Measurements from ENCODE around the gene TMEM9B. TPM values are rescaled to one million over a fixed set of nuclear protein-coding genes. Genes with fewer than 3 reads are reported as not detected.
A peak's percentile ranks its signal among the peaks of the same experiment; 100 is the strongest.
"Not testable (repeated sequence)": the region's sequence is repeated elsewhere in the genome, so short reads cannot be mapped to it uniquely, and the experiment has no call there.

The TMEM9B gene
- 10 to 100 TPM; 27.9 to 35.3 TPM for total RNA-seq

DNA sequence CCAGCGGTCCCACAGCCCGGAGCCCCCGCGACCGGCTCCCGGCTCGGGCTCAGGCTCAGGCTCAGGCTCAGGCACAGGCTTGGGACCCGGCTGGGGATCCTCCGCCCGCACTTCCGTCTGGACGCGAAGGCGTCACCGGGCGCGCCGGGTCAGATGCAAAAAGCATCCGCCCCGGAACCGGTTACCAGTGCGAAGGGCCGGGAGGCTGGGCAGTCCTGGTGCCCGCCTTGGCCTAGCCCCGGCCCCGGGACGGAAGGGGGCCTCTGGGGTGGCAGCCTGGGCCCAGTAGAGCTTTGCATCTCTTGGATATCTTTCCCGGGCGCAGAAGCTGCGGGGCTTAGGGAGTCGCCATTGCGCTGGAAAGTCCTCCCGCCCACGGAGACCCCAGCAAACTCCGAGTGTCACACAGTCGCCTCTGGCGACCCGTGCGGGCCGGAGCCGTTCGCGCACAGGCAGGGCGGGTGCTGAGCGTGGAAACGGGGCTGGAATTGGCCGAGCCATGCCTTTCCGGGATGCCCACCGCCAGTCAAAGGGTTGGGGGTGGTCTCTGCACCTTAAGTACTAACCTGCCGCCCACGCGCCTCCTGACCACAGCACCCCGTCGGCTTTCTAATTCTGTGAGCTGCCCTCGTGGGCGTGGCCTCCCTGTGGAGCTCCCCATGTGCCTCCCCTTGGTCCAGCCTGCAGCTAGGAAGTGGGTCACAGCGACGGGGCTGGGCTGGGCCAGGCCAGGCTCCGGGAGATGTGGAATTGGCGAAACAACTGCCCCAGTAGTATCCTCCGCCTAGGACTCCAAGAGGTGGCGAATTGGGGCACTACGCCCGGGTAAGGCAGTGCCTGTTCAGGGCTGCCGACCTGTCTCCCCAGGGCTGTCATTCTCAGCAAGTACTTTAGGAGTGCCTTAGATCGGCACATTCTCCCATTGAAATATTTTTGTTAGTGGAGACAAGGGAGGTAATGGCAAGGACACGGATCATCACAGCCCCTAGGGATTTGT is at the start of gene TMEM9B:
Gene TMEM9B (minus strand): TSS at position 119 of the 997 bp plus-strand sequence. CDS start 129 bp downstream, outside the sequence.
- Histone ChIP-seq H3K36me3 (no peaks in the 10 kb centered on the region), H3K4me1 (ENCODE audit: control insufficient read depth in 1 of 2, low read depth in 2 of 2) (peaks cover 14 to 32% of the 10 kb centered on the region in 2 donors), H3K27me3 (replicated peaks; ENCODE audit: insufficient read depth) (no peaks in the 10 kb centered on the region), H3K4me3 (peak within 1 kb of the TSS; percentile 87), H3K9me3 (no peaks in the 10 kb centered on the region), H3K27ac (peak within 1 kb of the TSS; percentile 90 to 93)
- DNase-seq (ENCODE audit: low spot score) (peak; percentile 86), ATAC-seq (ENCODE audit: insufficient number of reproducible peaks, low FRiP score, low read depth) (peak; percentile 82)
- TF ChIP-seq, protein P1, sequence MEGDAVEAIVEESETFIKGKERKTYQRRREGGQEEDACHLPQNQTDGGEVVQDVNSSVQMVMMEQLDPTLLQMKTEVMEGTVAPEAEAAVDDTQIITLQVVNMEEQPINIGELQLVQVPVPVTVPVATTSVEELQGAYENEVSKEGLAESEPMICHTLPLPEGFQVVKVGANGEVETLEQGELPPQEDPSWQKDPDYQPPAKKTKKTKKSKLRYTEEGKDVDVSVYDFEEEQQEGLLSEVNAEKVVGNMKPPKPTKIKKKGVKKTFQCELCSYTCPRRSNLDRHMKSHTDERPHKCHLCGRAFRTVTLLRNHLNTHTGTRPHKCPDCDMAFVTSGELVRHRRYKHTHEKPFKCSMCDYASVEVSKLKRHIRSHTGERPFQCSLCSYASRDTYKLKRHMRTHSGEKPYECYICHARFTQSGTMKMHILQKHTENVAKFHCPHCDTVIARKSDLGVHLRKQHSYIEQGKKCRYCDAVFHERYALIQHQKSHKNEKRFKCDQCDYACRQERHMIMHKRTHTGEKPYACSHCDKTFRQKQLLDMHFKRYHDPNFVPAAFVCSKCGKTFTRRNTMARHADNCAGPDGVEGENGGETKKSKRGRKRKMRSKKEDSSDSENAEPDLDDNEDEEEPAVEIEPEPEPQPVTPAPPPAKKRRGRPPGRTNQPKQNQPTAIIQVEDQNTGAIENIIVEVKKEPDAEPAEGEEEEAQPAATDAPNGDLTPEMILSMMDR (IDR thresholded peaks at IDR 0.05): no peak

DNA sequence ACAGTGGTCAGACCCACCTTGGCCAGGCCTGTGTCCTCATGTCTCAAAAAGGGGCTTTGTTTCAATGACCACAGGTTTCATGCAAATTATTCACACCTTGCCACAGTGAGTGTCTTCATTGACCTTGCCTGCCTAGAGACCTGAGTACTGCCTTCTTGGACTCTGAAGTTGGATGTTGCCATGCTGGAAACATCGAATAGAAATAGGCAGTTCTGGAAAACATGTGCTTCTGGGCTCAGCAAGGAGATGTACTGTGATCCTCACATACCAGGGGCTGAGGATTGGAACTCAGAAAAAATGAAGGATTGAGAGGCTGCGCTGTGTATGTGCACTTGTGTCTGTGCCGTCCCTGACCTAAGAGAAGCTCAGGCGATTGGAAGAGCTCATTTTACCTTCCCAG is 49.1 kb upstream of the TMEM9B start:
- no peaks in the 10 kb centered on the region for H3K9me3 ChIP-seq
- H3K27ac ChIP-seq: no peak overlapping the region
- H3K4me1 ChIP-seq (ENCODE audit: control insufficient read depth in 1 of 2, low read depth in 2 of 2): peaks cover 0 to under 1% of the 10 kb centered on the region in 2 donors
- no peak for ATAC-seq (ENCODE audit: insufficient number of reproducible peaks, low FRiP score, low read depth)
- TF ChIP-seq, protein P1 (IDR thresholded peaks at IDR 0.05): no peak
- no peaks in the 10 kb centered on the region for H3K36me3 ChIP-seq
- H3K4me3 ChIP-seq: no peak overlapping the region
- DNase-seq (ENCODE audit: low spot score): no peak
- no peaks in the 10 kb centered on the region for H3K27me3 ChIP-seq (replicated peaks; ENCODE audit: insufficient read depth)

DNA sequence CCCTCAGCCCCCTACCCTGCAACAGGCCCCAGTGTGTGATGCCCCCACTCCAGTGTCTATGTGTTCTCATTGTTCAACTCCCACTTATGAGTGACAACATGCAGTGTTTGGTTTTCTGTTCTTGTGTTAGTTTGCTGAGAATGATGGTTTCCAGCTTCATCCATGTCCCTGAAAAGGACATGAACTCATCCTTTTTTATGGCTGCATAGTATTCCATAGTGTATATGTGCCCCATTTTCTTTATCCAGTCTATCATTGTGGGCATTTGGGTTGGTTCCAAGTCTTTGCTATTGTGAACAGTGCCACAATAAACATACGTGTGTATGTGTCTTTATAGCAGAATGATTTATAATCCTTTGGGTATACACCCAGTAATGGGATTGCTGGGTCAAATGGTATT is 45.3 kb upstream of the TMEM9B start:
- not testable (repeated sequence) for DNase-seq (ENCODE audit: low spot score); H3K4me3 ChIP-seq; H3K36me3 ChIP-seq; H3K9me3 ChIP-seq; H3K27me3 ChIP-seq (replicated peaks; ENCODE audit: insufficient read depth); H3K27ac ChIP-seq; H3K4me1 ChIP-seq (ENCODE audit: control insufficient read depth in 1 of 2, low read depth in 2 of 2); ATAC-seq (ENCODE audit: insufficient number of reproducible peaks, low FRiP score, low read depth)

DNA sequence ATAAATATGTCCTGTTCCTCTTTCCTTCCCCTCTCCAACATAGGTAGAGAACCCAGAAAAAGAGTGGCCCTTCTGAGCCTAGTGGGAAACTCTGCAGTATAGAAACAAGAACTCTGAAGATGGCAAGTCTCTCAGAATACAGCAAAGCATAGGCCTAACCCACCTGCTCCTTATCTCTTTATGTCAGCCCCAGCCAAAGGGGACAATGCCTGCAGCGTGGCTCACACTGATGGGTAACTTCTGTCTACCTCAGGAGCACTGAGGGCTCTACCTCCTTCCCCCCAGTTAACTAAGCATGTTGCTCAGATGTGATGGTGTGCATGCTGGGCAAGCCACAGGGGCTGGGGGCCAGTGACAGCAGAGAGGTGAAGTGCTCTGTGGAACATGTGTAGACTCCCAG is 44.4 kb upstream of the TMEM9B start:
- DNase-seq (ENCODE audit: low spot score) (no peak), ATAC-seq (ENCODE audit: insufficient number of reproducible peaks, low FRiP score, low read depth) (no peak)
- Histone ChIP-seq H3K27ac (no peak overlapping the region), H3K36me3 (no peaks in the 10 kb centered on the region), H3K9me3 (no peaks in the 10 kb centered on the region), H3K4me1 (ENCODE audit: control insufficient read depth in 1 of 2, low read depth in 2 of 2) (peaks cover 0 to 17% of the 10 kb centered on the region in 2 donors), H3K4me3 (no peak overlapping the region), H3K27me3 (replicated peaks; ENCODE audit: insufficient read depth) (no peaks in the 10 kb centered on the region)
- TF ChIP-seq, protein P1 (IDR thresholded peaks at IDR 0.05): no peak

DNA sequence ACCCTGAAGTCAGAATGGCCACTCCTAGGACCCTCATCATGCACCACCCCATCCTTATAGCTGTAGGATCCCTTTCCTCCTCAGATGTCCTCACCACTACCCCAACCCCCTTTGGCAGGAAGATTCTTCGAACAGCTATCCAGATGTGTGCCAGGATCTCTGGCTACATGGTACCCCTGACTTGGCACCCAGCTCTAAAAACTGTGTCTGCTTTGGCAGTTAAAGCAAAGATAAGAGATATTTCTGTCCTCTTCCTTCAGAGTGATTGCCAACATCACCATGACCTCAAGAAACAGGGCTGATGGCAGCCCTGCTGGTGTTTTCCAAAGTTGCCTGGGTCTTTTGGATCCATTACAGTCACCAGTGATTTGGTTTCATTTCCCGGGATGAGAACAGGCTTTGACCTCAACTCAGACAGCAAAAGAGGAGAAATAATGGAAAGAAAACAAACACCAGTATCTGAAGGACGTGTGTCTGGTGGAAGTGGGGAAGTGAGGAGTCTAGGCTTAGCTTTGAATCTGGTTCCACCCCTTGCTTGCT is 43.8 kb upstream of the TMEM9B start:
- Histone ChIP-seq H3K4me1 (ENCODE audit: control insufficient read depth in 1 of 2, low read depth in 2 of 2) (peaks cover 2 to 23% of the 10 kb centered on the region in 2 donors), H3K27me3 (replicated peaks; ENCODE audit: insufficient read depth) (no peaks in the 10 kb centered on the region), H3K36me3 (no peaks in the 10 kb centered on the region), H3K9me3 (no peaks in the 10 kb centered on the region), H3K27ac (no peak overlapping the region), H3K4me3 (no peak overlapping the region)
- DNase-seq (ENCODE audit: low spot score) (no peak), ATAC-seq (ENCODE audit: insufficient number of reproducible peaks, low FRiP score, low read depth) (no peak)
- TF ChIP-seq, protein P1 (IDR thresholded peaks at IDR 0.05): no peak

All from thoracic aorta (tissue), 2 donors.